ENCODE measurements around the gene HCRTR1. TPM values are rescaled to one million over a fixed set of nuclear protein-coding genes. Genes with fewer than 3 reads are reported as not detected.

The HCRTR1 gene
- total and polyA plus RNA-seq, 3 donors from 2014 or later, result 0.19 to 0.31 TPM; not detected in 1

- Histone ChIP-seq H3K4me1 (peaks cover 38% of the 10 kb centered on the region), H3K27me3 (no peaks in the 10 kb centered on the region), H3K27ac (peak overlapping the region in 1 of 2 donors; percentile 63), H3K36me3 (ENCODE audit: low read depth, missing control alignments) (no peaks in the 10 kb centered on the region), H3K9me3 (no peaks in the 10 kb centered on the region), H3K4me3 (no peak overlapping the region)
- intact Hi-C loops (cut with DNase I; ENCODE audit: low total_unique reads), result no loop called here
- peak; percentile 6 for DNase-seq
- WGBS, 2 donors, result 76 to 77% methylated on average over 12 of the region's 12 CpGs
- TF ChIP-seq POLR2A (IDR thresholded peaks at IDR 0.05), result no peak
- TF ChIP-seq CTCF (IDR thresholded peaks at IDR 0.05), result no peak
These were observed 35.4 kb upstream of the HCRTR1 start for GRCh38 chr1:31581821-31582810.

GRCh38 chr1:31583082-31583994 is 34.2 kb upstream of the HCRTR1 start:
- peaks cover 46% of the 10 kb centered on the region for H3K4me1 ChIP-seq
- no peak overlapping the region for H3K4me3 ChIP-seq
- H3K9me3 ChIP-seq, result no peaks in the 10 kb centered on the region
- intact Hi-C loops (cut with DNase I; ENCODE audit: low total_unique reads), result no loop called here
- 72 to 73% methylated on average over 13 to 16 of the region's 16 CpGs for WGBS, 2 donors
- no peaks in the 10 kb centered on the region for H3K36me3 ChIP-seq (ENCODE audit: low read depth, missing control alignments)
- DNase-seq, result peak; percentile 30
- no peaks in the 10 kb centered on the region for H3K27me3 ChIP-seq
- TF ChIP-seq CTCF (IDR thresholded peaks at IDR 0.05), result no peak
- no peak for TF ChIP-seq POLR2A (IDR thresholded peaks at IDR 0.05)
- peak overlapping the region in 1 of 2 donors; percentile 70 for H3K27ac ChIP-seq

GRCh38 chr1:31583995-31584868 is 33.3 kb upstream of the HCRTR1 start:
- H3K36me3 ChIP-seq (ENCODE audit: low read depth, missing control alignments), result no peaks in the 10 kb centered on the region
- peaks cover 54% of the 10 kb centered on the region for H3K4me1 ChIP-seq
- 43% methylated on average over 9 to 13 of the region's 13 CpGs for WGBS, 2 donors
- H3K27ac ChIP-seq, result peak overlapping the region in 1 of 2 donors; percentile 70
- intact Hi-C loops (cut with DNase I; ENCODE audit: low total_unique reads), result no loop called here
- no peak overlapping the region for H3K4me3 ChIP-seq
- TF ChIP-seq CTCF (IDR thresholded peaks at IDR 0.05), result no peak
- H3K27me3 ChIP-seq, result no peaks in the 10 kb centered on the region
- no peaks in the 10 kb centered on the region for H3K9me3 ChIP-seq
- DNase-seq, result peak; percentile 85
